GM04504 (cell line): ENCODE measurements around the gene ENG.
A peak's percentile ranks its signal among the peaks of the same experiment; 100 is the strongest.
"Not testable (repeated sequence)": the region's sequence is repeated elsewhere in the genome, so short reads cannot be mapped to it uniquely, and the experiment has no call there.

Experiments
- DNase-seq: peaks from one replicate; pipeline ENCODE4 v3.0.0-alpha.2; 2012; ENCODE audit warnings: low read depth

The ENG gene

GRCh38 chr9:127792417-127793031, 61.9 kb downstream of the ENG start:
- no peak for DNase-seq

GRCh38 chr9:127791085-127791484, 63.4 kb downstream of the ENG start:
- no peak for DNase-seq

- no peak for DNase-seq
Observed at GRCh38 chr9:127790094-127790855, 64.2 kb downstream of the ENG start.

GRCh38 chr9:127789179-127789578, 65.3 kb downstream of the ENG start:
- DNase-seq: no peak

GRCh38 chr9:127788337-127789011, 66.0 kb downstream of the ENG start:
- DNase-seq: no peak

- DNase-seq: peak; percentile 3
Observed at GRCh38 chr9:127786773-127787104, 67.7 kb downstream of the ENG start.

- DNase-seq: peak; percentile 68
Observed at GRCh38 chr9:127785933-127786772, 68.3 kb downstream of the ENG start, which contains the start of gene CDK9. TSS of gene CDK9 (plus strand) at chr9:127786034. CDS start at chr9:127786149, 115 bp downstream.

GRCh38 chr9:127785023-127785932, 69.2 kb downstream of the ENG start:
- peak; percentile 51 for DNase-seq

- no peak for DNase-seq
Observed at GRCh38 chr9:127783111-127784008, 71.1 kb downstream of the ENG start.

GRCh38 chr9:127781806-127782205, 72.7 kb downstream of the ENG start:
- DNase-seq: no peak

- DNase-seq: not testable (repeated sequence)
Observed at GRCh38 chr9:127780909-127781308, 73.5 kb downstream of the ENG start.

- DNase-seq: no peak
Observed at GRCh38 chr9:127780126-127780885, 74.2 kb downstream of the ENG start.

- no peak for DNase-seq
Observed at GRCh38 chr9:127779136-127779981, 75.1 kb downstream of the ENG start.

- DNase-seq: no peak
Observed at GRCh38 chr9:127778280-127779135, 76.0 kb downstream of the ENG start, which contains the start of gene SH2D3C. TSS of gene SH2D3C (minus strand) at chr9:127778666. CDS start at chr9:127778627, 39 bp downstream.

GRCh38 chr9:127777368-127777980, 77.0 kb downstream of the ENG start:
- DNase-seq: no peak

- no peak for DNase-seq
Observed at GRCh38 chr9:127776924-127777289, 77.6 kb downstream of the ENG start.
